ENCODE data around the gene ASH1L.

GRCh38 chr1:155286544-155286943, 276.1 kb downstream of the ASH1L start:
- TF ChIP-seq BHLHE40 (IDR thresholded peaks at IDR 0.05; ENCODE audit: borderline replicate concordance): no peak
- no peak for TF ChIP-seq NFRKB (IDR thresholded peaks at IDR 0.05)
- no peak for TF ChIP-seq SUZ12 (IDR thresholded peaks at IDR 0.05)
- TF ChIP-seq HDGF (IDR thresholded peaks at IDR 0.05; ENCODE audit: borderline replicate concordance): no peak
- TF ChIP-seq ZNF384 (IDR thresholded peaks at IDR 0.05): no peak
- no peak for TF ChIP-seq SP1 (IDR thresholded peaks at IDR 0.05)
- TF ChIP-seq FOXK2 (IDR thresholded peaks at IDR 0.05): no peak
- no peak for TF ChIP-seq TARDBP (IDR thresholded peaks at IDR 0.05)
